MM.1S (cell line): ENCODE measurements around the gene ENDOU.

Experiments used
- DNase-seq: peaks from one replicate; pipeline ENCODE4 v3.0.0-alpha.2; 2015
- H2AFZ ChIP-seq: fragments of 300-600 bp; sonication (generic); 2 replicates; pipeline ENCODE4 v1.6.0; 2016; ENCODE audit warnings: antibody characterized with exemption, low read length
- H3F3A ChIP-seq: fragments of 300-600 bp; sonication (generic); 2 replicates; pipeline ENCODE4 v1.6.1; 2016; ENCODE audit warnings: mild to moderate bottlenecking, antibody characterized with exemption, low read length, moderate library complexity, mixed read lengths; ENCODE audit not compliant: insufficient read depth
- H3K27ac ChIP-seq: fragments of 300-600 bp; sonication (generic); 2 replicates; pipeline ENCODE4 v1.5.1; 2016; ENCODE audit warnings: mild to moderate bottlenecking, low read length
- H3K27me3 ChIP-seq: fragments of 300-600 bp; sonication (generic); replicated peaks from 2 replicates; pipeline ENCODE4 v1.6.0; 2016; ENCODE audit warnings: low read length; ENCODE audit not compliant: insufficient read depth
- H3K36me3 ChIP-seq: fragments of 300-600 bp; sonication (generic); replicated peaks from 2 replicates; pipeline ENCODE4 v1.6.1; 2016; ENCODE audit warnings: mild to moderate bottlenecking, low read length, mixed read lengths; ENCODE audit not compliant: insufficient read depth
- H3K4me1 ChIP-seq: fragments of 300-600 bp; sonication (generic); 2 replicates; pipeline ENCODE4 v1.6.1; 2016; ENCODE audit warnings: low read length, mixed read lengths
- H3K4me2 ChIP-seq: fragments of 300-600 bp; sonication (generic); 2 replicates; pipeline ENCODE4 v1.6.0; 2016; ENCODE audit warnings: low read depth, low read length
- H3K4me3 ChIP-seq: fragments of 300-600 bp; sonication (generic); 2 replicates; pipeline ENCODE4 v1.5.1; 2016; ENCODE audit warnings: low read length, mixed read lengths
- H3K79me2 ChIP-seq: fragments of 300-600 bp; sonication (generic); 2 replicates; pipeline ENCODE4 v1.6.1; 2016; ENCODE audit warnings: mixed run types, low read length, mixed read lengths
- H3K9ac ChIP-seq: fragments of 300-600 bp; sonication (generic); 2 replicates; pipeline ENCODE4 v1.6.1; 2016; ENCODE audit warnings: low read length, mixed read lengths
- H3K9me2 ChIP-seq: fragments of 300-600 bp; sonication (generic); replicated peaks from 2 replicates; pipeline ENCODE4 v1.6.1; 2016; ENCODE audit warnings: mild to moderate bottlenecking, low read length, mixed read lengths; ENCODE audit not compliant: insufficient read depth
- H3K9me3 ChIP-seq: fragments of 300-600 bp; sonication (generic); replicated peaks from 2 replicates; pipeline ENCODE4 v1.6.1; 2016; ENCODE audit warnings: mild to moderate bottlenecking, low read length, mixed read lengths; ENCODE audit not compliant: insufficient read depth
- H4K20me1 ChIP-seq: fragments of 300-600 bp; sonication (generic); 2 replicates; pipeline ENCODE4 v1.6.1; 2016; ENCODE audit warnings: mild to moderate bottlenecking, low read length, moderate library complexity, mixed read lengths; ENCODE audit not compliant: insufficient read depth
- CTCF ChIP-seq: fragments of 300-600 bp; sonication (generic); IDR thresholded peaks from 2 replicates; pipeline ENCODE4 v1.5.1; 2016; ENCODE audit warnings: antibody characterized with exemption, low read length, mixed read lengths
- EZH2 ChIP-seq: fragments of 300-600 bp; sonication (generic); optimal IDR thresholded peaks from 2 replicates; pipeline ENCODE3; 2017; ENCODE audit warnings: low read depth, mild to moderate bottlenecking, antibody characterized with exemption, low read length, mixed read lengths
- EZH2phosphoT487 ChIP-seq: fragments of 300-600 bp; sonication (generic); IDR thresholded peaks from 2 replicates; pipeline ENCODE4 v1.6.1; 2018; ENCODE audit warnings: antibody characterized with exemption, low read length

ENDOU gene

GRCh38 chr12:47698055-47698454 lies 27.2 kb downstream of the ENDOU start:
- Histone ChIP-seq H3K9me2 (no peaks in the 10 kb centered on the region), H3K79me2 (peaks cover 19% of the 10 kb centered on the region), H2AFZ (no peak overlapping the region), H3K4me3 (no peak overlapping the region), H3K36me3 (0 out of 2 replicates have a peak, but pooled peaks cover 8% of the 10 kb centered on the region), H3K4me2 (no peak overlapping the region), H3F3A (0 out of 2 replicates have a peak, but pooled peaks cover 2% of the 10 kb centered on the region), H3K27me3 (no peaks in the 10 kb centered on the region), H3K9me3 (no peaks in the 10 kb centered on the region), H3K4me1 (no peaks in the 10 kb centered on the region), H4K20me1 (no peaks in the 10 kb centered on the region), H3K27ac (no peak overlapping the region), H3K9ac (no peak overlapping the region)
- TF ChIP-seq EZH2, result no peak
- no peak for TF ChIP-seq CTCF
- TF ChIP-seq EZH2phosphoT487, result no peak
- no peak for DNase-seq

- Histone ChIP-seq H3K36me3 (no peaks in the 10 kb centered on the region; the same call in 1 of the 2 replicates), H3F3A (no peaks in the 10 kb centered on the region), H2AFZ (no peak overlapping the region), H3K9ac (no peak overlapping the region), H3K79me2 (no peaks in the 10 kb centered on the region), H3K9me3 (no peaks in the 10 kb centered on the region), H3K27ac (no peak overlapping the region), H3K4me2 (no peak overlapping the region), H3K4me3 (no peak overlapping the region), H4K20me1 (no peaks in the 10 kb centered on the region), H3K9me2 (no peaks in the 10 kb centered on the region), H3K4me1 (no peaks in the 10 kb centered on the region), H3K27me3 (no peaks in the 10 kb centered on the region)
- no peak for DNase-seq
- no peak for TF ChIP-seq EZH2
- no peak for TF ChIP-seq CTCF
- TF ChIP-seq EZH2phosphoT487, result no peak
Observed at GRCh38 chr12:47689215-47689614, 36.1 kb downstream of the ENDOU start.

GRCh38 chr12:47687636-47688035 lies 37.7 kb downstream of the ENDOU start:
- no peaks in the 10 kb centered on the region for H3K4me1 ChIP-seq
- no peak for DNase-seq
- no peaks in the 10 kb centered on the region for H3F3A ChIP-seq
- no peak overlapping the region for H3K4me2 ChIP-seq
- no peak overlapping the region for H3K9ac ChIP-seq
- H3K36me3 ChIP-seq, result no peaks in the 10 kb centered on the region; the same call in 1 of the 2 replicates
- no peak for TF ChIP-seq EZH2
- H3K4me3 ChIP-seq, result no peak overlapping the region
- H3K79me2 ChIP-seq, result no peaks in the 10 kb centered on the region
- no peaks in the 10 kb centered on the region for H3K9me3 ChIP-seq
- no peak overlapping the region for H2AFZ ChIP-seq
- no peaks in the 10 kb centered on the region for H3K27me3 ChIP-seq
- no peak overlapping the region for H3K27ac ChIP-seq
- H4K20me1 ChIP-seq, result no peaks in the 10 kb centered on the region
- no peaks in the 10 kb centered on the region for H3K9me2 ChIP-seq

DNA sequence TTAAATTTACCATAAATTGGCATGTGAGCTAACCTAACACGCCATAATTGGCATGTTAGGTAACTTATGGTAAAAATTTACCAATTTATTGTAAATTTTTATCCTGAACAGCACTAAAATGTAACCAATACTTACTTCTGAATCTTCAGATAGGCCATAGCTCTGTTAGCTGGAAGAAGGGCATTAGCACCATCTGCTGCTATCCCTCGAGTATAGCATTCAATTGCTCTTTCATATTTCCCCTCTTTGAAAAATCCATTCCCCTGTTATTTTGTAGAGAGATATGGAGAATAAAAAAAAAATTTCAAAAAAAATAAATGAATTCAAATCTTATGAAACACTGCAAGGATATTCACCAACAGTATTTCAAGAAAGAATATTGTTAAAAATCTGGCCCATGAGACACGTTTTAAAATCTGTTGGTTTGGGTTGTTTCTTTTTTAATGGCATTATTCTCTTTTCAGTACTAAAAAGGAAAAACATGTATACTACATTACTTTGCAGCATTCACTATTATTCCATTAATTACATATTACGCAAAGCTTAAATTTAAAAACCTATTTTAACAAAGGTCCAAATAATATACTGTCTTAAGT lies 38.5 kb downstream of the ENDOU start:
- Histone ChIP-seq H3K4me2 (no peak overlapping the region), H3K27ac (no peak overlapping the region), H3K4me3 (no peak overlapping the region), H3K9me2 (no peaks in the 10 kb centered on the region), H3K9ac (no peak overlapping the region), H3K36me3 (no peaks in the 10 kb centered on the region; the same call in 1 of the 2 replicates), H3K79me2 (no peaks in the 10 kb centered on the region), H3K9me3 (no peaks in the 10 kb centered on the region), H4K20me1 (no peaks in the 10 kb centered on the region), H3K4me1 (no peaks in the 10 kb centered on the region), H3K27me3 (no peaks in the 10 kb centered on the region), H2AFZ (no peak overlapping the region), H3F3A (no peaks in the 10 kb centered on the region)
- DNase-seq, result peak; percentile 34
- TF ChIP-seq EZH2phosphoT487, result no peak
- TF ChIP-seq EZH2, result no peak
- peak; percentile 46 for TF ChIP-seq CTCF
